HG02588 (cell line): ENCODE results near the gene KMT2E.
A peak's percentile ranks its signal among the peaks of the same experiment; 100 is the strongest.

Source experiments
- ATAC-seq: cut with Tn5 transposase; IDR thresholded peaks from one replicate; pipeline ENCODE4 v1.9.1; 2021; ENCODE audit warnings: mild to moderate bottlenecking, moderate library complexity; ENCODE audit not compliant: unreplicated experiment

Gene KMT2E

GRCh38 chr7:105126436-105126975 lies 112.5 kb downstream of the KMT2E start:
- no peak for ATAC-seq

DNA sequence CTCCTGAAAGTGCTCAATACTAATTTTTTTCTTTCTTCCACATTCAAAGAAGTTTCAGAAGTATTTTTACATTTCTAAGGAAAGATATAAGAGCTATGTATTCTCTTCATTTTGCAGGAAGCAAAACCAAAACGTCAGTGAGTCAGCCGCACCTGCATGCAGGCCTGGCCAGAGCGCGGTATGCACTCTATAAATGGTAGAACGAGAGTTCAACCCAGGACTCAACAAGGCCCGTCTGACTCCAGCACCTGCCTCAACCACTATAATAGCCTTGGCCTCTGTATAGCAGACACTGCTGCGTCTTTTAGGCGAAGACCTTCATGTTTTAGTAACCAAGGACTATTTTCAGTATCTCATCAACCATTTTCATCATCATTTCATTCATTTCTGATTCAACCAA lies 113.2 kb downstream of the KMT2E start:
- ATAC-seq, result no peak

- ATAC-seq, result no peak
Measured at GRCh38 chr7:105130048-105130447, 116.0 kb downstream of the KMT2E start.

- no peak for ATAC-seq
Measured at GRCh38 chr7:105130580-105130979, 116.6 kb downstream of the KMT2E start.

DNA sequence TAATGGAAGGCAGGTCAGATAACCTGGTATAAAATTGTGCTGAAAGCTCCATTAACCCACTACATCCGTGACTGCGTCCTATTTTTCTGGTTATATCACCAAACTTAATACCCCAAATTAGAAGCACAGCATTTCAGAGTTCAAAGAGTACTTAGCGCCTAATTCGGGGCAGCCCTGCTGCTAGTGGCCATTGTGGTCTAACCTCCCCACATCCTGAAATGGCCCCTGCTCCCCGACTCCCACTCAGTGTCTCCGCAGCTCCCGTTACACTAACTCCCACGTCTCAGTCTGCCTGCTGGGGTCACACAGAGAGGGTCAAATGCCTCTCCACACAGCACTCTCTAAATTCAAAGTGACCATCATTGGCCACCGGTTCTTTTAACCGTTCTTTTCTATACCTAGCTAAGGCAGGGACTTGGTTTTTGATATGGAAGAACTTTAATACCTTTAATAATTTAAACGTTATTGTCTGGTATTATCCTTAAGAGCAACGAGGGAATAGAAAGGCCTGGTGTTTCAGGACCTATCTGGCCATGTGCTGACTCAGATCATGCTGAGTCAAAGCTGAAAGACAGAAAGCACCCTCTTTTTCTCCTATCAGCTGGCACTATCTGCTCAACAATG lies 117.1 kb downstream of the KMT2E start:
- peak; percentile 79 for ATAC-seq

DNA sequence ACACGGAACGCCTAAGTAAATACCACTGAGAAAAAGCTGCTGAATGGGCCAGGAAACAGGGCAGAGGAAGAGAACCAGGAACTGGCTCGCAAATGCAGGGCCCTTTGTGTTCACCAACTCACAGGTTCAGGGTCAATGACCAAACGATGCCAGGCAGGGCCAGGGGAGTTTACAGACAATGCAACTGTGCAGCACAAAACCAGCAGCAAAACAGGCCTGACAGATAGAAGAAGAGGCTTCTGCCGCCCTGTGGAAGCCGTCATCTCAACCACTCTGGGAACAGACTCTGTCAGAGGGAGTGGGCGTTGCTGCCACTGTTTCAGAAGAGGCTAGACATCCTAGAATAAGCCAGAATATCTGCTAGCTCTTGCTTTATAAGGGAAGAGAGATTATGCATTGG lies 117.9 kb downstream of the KMT2E start:
- no peak for ATAC-seq

- no peak for ATAC-seq
Measured at GRCh38 chr7:105132335-105132734, 118.3 kb downstream of the KMT2E start.

DNA sequence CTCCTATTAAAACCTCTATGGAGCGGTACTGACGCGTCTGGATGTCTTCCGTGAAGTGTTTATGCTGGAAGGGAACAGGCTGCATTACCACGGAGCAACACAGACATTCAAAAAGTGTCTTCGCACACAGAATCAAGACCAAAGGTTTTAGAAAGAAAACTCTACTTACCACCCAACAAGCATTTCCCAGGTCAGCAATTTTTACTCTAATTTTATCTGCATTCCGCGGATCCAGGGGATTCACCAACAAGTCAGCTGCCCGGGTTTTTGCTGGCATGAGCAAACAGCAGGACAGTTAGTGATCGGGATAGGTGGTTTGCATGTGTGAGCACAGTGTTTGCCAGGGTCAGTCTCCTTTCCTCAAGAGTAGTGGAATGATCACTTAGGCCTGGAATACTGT lies 118.8 kb downstream of the KMT2E start:
- ATAC-seq, result no peak

DNA sequence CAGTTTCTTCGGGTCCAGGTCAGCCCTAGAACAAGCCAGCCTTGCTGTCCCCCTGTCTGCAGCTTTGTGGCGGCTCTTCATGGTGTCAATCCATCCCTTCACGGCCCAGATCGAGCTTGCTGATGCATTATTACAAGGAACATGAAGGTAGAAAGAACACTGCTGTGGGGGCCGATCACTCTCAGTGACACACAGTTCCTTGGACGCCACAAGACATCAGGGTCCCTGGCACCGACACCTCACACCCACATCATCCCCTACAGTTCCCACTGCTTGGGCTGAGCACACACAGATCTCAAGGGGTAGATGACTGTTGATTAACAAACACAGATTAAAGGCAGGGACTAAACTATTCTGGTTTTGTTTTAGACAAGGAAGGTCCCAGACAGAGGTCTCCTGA lies 119.4 kb downstream of the KMT2E start:
- ATAC-seq, result no peak

DNA sequence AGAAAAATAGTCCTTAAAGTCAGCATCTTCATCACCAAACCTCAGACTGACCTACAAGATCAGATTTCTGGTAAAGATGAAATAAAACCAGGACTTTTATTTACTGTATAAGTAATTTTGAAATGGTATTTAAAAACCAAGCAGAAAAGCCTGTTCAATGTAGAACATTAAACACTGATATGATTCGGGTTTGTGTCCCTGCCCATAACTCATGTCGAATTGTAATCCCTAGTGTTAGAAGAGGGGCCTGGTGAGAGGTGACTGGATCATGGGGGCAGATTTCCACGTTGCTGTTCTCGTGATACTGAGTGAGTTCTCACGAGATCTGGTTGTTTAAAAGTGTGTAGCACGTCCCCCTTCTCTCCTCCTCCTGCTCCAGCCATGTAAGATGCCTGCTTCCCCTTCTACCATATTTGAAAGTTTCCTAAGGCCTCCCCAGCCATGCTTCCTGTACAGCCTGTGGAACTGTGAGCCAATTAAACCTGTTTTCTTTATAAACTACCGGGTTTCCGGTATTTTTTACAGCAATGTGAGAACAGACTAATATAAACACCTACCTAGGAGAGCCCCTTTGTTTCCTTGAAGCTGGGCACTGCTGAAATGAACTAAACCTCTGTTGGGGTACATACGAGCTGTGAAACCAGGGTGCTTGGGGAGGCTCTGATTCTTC lies 120.1 kb downstream of the KMT2E start:
- no peak for ATAC-seq

DNA sequence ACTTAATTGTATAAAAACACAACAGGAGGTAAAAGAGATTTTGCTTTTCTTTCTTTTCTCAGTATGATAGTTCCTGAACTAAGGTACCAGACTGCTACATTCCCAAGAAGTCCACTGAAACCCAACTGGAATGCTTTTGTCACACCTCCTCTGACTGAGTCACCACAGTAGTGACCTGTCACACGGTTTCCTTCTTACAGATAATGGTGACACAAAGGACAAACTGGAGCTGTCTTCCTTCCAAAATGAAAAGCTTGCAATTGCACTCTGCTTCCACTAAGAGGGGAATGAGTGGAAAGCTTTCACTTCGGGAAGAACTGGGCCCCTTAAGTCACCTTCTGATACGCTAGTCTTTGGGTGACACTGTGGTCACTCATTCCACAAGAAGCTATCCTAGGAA lies 122.2 kb downstream of the KMT2E start:
- ATAC-seq, result no peak

DNA sequence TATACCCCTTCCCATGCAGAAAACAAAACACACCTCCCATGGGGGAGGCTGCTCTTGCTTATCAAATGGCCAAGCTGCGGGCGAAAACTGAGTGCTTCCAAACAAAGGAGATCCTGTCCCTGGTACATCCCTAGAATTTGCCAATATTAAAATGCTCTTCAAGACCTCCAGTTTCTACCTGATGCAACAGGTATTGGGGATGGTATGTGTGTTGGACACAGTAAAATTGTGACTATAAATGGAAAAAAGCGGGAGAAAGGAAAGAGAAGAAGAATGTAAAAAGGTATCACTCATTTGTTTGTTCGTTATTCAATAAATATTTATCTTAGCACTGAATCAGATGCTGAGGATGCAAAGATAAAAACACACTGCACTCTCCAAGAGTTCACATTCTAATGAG lies 123.9 kb downstream of the KMT2E start:
- ATAC-seq, result no peak

- ATAC-seq, result no peak
Measured at GRCh38 chr7:105139381-105139780, 125.4 kb downstream of the KMT2E start.

DNA sequence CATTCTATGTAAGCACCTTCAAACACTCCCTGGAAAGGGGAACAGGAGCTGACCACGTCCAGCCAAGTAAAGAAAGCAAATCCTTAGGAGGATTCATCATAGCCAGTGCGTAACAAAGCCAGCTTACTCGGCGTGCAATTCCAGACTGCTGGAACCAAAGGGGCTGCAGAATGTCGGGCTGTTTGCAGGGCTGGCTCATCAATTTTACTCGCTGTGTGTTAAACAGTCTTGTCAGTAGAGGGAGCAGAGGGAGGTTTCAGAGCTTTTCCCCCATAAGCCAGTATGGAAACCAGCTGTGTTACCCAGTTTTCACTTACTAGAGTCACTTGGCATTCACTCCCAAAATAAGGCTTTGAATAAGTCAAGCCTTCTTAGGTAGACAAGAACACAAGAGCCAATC lies 127.1 kb downstream of the KMT2E start:
- ATAC-seq, result no peak

DNA sequence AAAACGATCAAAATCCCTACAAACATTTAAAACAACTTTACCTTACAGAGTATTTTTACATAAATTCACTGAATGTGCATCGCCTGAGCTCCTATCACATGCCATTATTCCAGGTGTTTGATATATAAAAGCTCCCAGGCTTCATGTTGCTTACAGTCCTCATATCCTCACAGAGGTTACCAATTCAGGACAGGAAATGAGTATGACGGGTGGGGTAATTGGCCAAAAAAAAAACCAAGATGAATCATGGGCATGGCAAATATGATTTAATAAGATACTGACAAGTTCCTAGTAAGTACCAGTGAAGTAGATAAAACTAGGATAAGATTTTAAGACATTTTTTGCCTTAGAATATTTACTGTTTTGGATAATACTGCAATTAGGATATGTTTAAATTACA lies 135.8 kb downstream of the KMT2E start:
- no peak for ATAC-seq

GRCh38 chr7:105151152-105151551 lies 137.1 kb downstream of the KMT2E start:
- ATAC-seq, result no peak

GRCh38 chr7:105153531-105153930 lies 139.5 kb downstream of the KMT2E start:
- ATAC-seq, result no peak

GRCh38 chr7:105154084-105154483 lies 140.1 kb downstream of the KMT2E start:
- ATAC-seq, result no peak

GRCh38 chr7:105156731-105157130 lies 142.7 kb downstream of the KMT2E start:
- no peak for ATAC-seq

DNA sequence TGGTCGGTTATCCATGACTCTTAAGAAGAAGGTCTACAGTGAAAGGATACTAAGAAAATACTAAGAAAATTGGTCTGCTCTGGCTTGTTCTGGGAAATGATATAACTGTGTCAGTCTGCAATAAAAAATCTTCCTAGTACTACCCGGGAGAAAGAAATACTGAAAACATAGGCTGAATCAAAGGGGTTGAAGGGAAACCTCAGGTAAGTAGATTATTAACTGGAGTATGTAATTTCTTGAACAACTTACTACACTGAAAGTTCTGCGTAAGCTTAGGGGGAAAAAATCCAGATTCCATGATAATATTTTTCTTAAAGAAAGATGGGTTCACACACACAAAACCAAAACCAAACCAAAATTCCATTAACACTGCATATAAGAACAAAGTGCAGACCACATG lies 143.3 kb downstream of the KMT2E start:
- ATAC-seq, result no peak

GRCh38 chr7:105161366-105161765 lies 147.4 kb downstream of the KMT2E start:
- ATAC-seq, result no peak
